NCI-H1694 (cell line): ENCODE measurements around the gene NTN5.
"Not testable (repeated sequence)": the region's sequence is repeated elsewhere in the genome, so short reads cannot be mapped to it uniquely, and the experiment has no call there.

Source experiments
- DNase-seq: peaks from one replicate; lab custom pipeline; 2025; lab: John Stamatoyannopoulos, UW

Gene NTN5

GRCh38 chr19:48698046-48698445 is 25.2 kb upstream of the NTN5 start:
- no peak for DNase-seq

GRCh38 chr19:48696353-48697010 is 23.7 kb upstream of the NTN5 start:
- DNase-seq, result no peak

GRCh38 chr19:48695743-48696352 is 23.0 kb upstream of the NTN5 start, which contains the start of gene FUT2:
Gene FUT2 (plus strand): TSS chr19:48695971. CDS start chr19:48702957, 6,986 bp downstream.
- DNase-seq, result no peak

GRCh38 chr19:48693629-48694028 is 20.8 kb upstream of the NTN5 start:
- DNase-seq, result not testable (repeated sequence)

GRCh38 chr19:48689449-48689848 is 16.6 kb upstream of the NTN5 start:
- no peak for DNase-seq

GRCh38 chr19:48687776-48688175 is 15.0 kb upstream of the NTN5 start:
- no peak for DNase-seq

- not testable (repeated sequence) for DNase-seq
Measured at GRCh38 chr19:48686637-48687036, 13.8 kb upstream of the NTN5 start.

- no peak for DNase-seq
Measured at GRCh38 chr19:48686088-48686487, 13.3 kb upstream of the NTN5 start.

GRCh38 chr19:48685583-48685982 is 12.8 kb upstream of the NTN5 start:
- no peak for DNase-seq

- no peak for DNase-seq
Measured at GRCh38 chr19:48683349-48683748, 10.5 kb upstream of the NTN5 start.

- no peak for DNase-seq
Measured at GRCh38 chr19:48681127-48681470, 8.3 kb upstream of the NTN5 start.

- DNase-seq, result no peak
Measured at GRCh38 chr19:48680436-48681126, 7.8 kb upstream of the NTN5 start.

GRCh38 chr19:48680006-48680405 is 7.2 kb upstream of the NTN5 start:
- DNase-seq, result not testable (repeated sequence)

- no peak for DNase-seq
Measured at GRCh38 chr19:48678201-48678600, 5.4 kb upstream of the NTN5 start.

- no peak for DNase-seq
Measured at GRCh38 chr19:48676887-48677286, 4.1 kb upstream of the NTN5 start.

GRCh38 chr19:48676487-48676886 is 3.7 kb upstream of the NTN5 start:
- no peak for DNase-seq

GRCh38 chr19:48674921-48675824 is 2.4 kb upstream of the NTN5 start:
- peak; percentile 93 for DNase-seq

- no peak for DNase-seq
Measured at GRCh38 chr19:48674216-48674809, 1.5 kb upstream of the NTN5 start.

GRCh38 chr19:48673436-48674100 is 751 bp upstream of the NTN5 start:
- no peak for DNase-seq

- DNase-seq, result peak; percentile 64
Measured at GRCh38 chr19:48671446-48671995, 1.3 kb downstream of the NTN5 start.
